Measurements from ENCODE around the gene MUSK. TPM values are rescaled to one million over a fixed set of nuclear protein-coding genes. Genes with fewer than 3 reads are reported as not detected.

MUSK gene
- polyA plus RNA-seq (2013, experiment 1 of 2), result 1.4 TPM
- 1.3 TPM for polyA plus RNA-seq (2013, experiment 2 of 2)

- Histone ChIP-seq H3K9me3 (ENCODE audit: control insufficient read depth, low read length) (no peaks in the 10 kb centered on the region), H2BK120ac (ENCODE audit: low read depth, low read length) (no peak within 1 kb of the TSS), H3K18ac (ENCODE audit: low read depth in 1 of 2, low read length in 2 of 2) (no peak within 1 kb of the TSS), H3K36me3 (ENCODE audit: control insufficient read depth in 1 of 2, insufficient read depth in 2 of 2, low read depth in 1 of 2, low read length in 2 of 2) (no peaks in the 10 kb centered on the region), H2AFZ (ENCODE audit: low read depth, low read length) (no peak within 1 kb of the TSS), H3K23ac (ENCODE audit: low read length in 2 of 2) (no peak within 1 kb of the TSS), H3K4me1 (ENCODE audit: control insufficient read depth, insufficient read depth, low read depth, low read length) (no peaks in the 10 kb centered on the region), H2BK15ac (ENCODE audit: low read depth, poor library complexity, severe bottlenecking) (no peak within 1 kb of the TSS), H4K8ac (ENCODE audit: low read length) (no peak within 1 kb of the TSS), H2BK5ac (ENCODE audit: low read depth, low read length, poor library complexity, severe bottlenecking) (no peak within 1 kb of the TSS), H3K27me3 (ENCODE audit: control insufficient read depth in 1 of 2, insufficient read depth in 1 of 2, low read length in 2 of 2) (no peaks in the 10 kb centered on the region), H3K9ac (ENCODE audit: low read length) (no peak within 1 kb of the TSS), H3K79me1 (replicated peaks; ENCODE audit: low read length, poor library complexity, severe bottlenecking) (no peaks in the 10 kb centered on the region), H3K4ac (ENCODE audit: low read depth in 1 of 2, low read length in 2 of 2) (no peak within 1 kb of the TSS), H4K91ac (ENCODE audit: low read length) (no peak within 1 kb of the TSS), H3K14ac (ENCODE audit: low read length in 2 of 2) (no peak within 1 kb of the TSS), H3K27ac (ENCODE audit: low read length, poor library complexity, severe bottlenecking) (no peak within 1 kb of the TSS), H3K4me2 (ENCODE audit: low read length, poor library complexity, severe bottlenecking) (no peak within 1 kb of the TSS), H2BK12ac (ENCODE audit: low read length in 2 of 2) (peak within 1 kb of the TSS in 1 of 2 experiments; percentile 64), H2AK5ac (ENCODE audit: low read length, severe bottlenecking) (no peak within 1 kb of the TSS), H3K4me3 (ENCODE audit: insufficient read depth in 1 of 2, low read depth in 1 of 2, low read length in 2 of 2) (no peak within 1 kb of the TSS)
- peak; percentile 76 for DNase-seq
- 48% methylated on average over 8 of the region's 8 CpGs for WGBS
Observed at GRCh38 chr9:110668570-110669167, at the start of gene MUSK. Gene MUSK (plus strand): TSS chr9:110668791. CDS start chr9:110668905, 114 bp downstream.

GRCh38 chr9:110619831-110620230 lies 48.8 kb upstream of the MUSK start:
- Histone ChIP-seq H3K4me2 (ENCODE audit: low read length, poor library complexity, severe bottlenecking) (no peak overlapping the region), H3K4me1 (ENCODE audit: control insufficient read depth, insufficient read depth, low read depth, low read length) (no peaks in the 10 kb centered on the region), H2BK12ac (ENCODE audit: low read length in 2 of 2) (no peak overlapping the region), H3K18ac (ENCODE audit: low read depth in 1 of 2, low read length in 2 of 2) (no peak overlapping the region), H3K79me1 (replicated peaks; ENCODE audit: low read length, poor library complexity, severe bottlenecking) (no peaks in the 10 kb centered on the region), H3K9ac (ENCODE audit: low read length) (peak overlapping the region; percentile 44), H3K4ac (ENCODE audit: low read depth in 1 of 2, low read length in 2 of 2) (no peak overlapping the region), H3K4me3 (ENCODE audit: insufficient read depth in 1 of 2, low read depth in 1 of 2, low read length in 2 of 2) (no peak overlapping the region), H3K36me3 (ENCODE audit: control insufficient read depth in 1 of 2, insufficient read depth in 2 of 2, low read depth in 1 of 2, low read length in 2 of 2) (no peaks in the 10 kb centered on the region), H3K9me3 (ENCODE audit: control insufficient read depth, low read length) (no peaks in the 10 kb centered on the region), H2BK15ac (ENCODE audit: low read depth, poor library complexity, severe bottlenecking) (no peak overlapping the region), H4K8ac (ENCODE audit: low read length) (no peak overlapping the region), H2BK5ac (ENCODE audit: low read depth, low read length, poor library complexity, severe bottlenecking) (no peak overlapping the region), H3K27me3 (ENCODE audit: control insufficient read depth in 1 of 2, insufficient read depth in 1 of 2, low read length in 2 of 2) (no peaks in the 10 kb centered on the region), H3K14ac (ENCODE audit: low read length in 2 of 2) (no peak overlapping the region), H2AK5ac (ENCODE audit: low read length, severe bottlenecking) (no peak overlapping the region), H3K27ac (ENCODE audit: low read length, poor library complexity, severe bottlenecking) (no peak overlapping the region), H4K91ac (ENCODE audit: low read length) (no peak overlapping the region), H3K23ac (ENCODE audit: low read length in 2 of 2) (no peak overlapping the region), H2AFZ (ENCODE audit: low read depth, low read length) (no peak overlapping the region), H2BK120ac (ENCODE audit: low read depth, low read length) (no peak overlapping the region)
- peak; percentile 44 for DNase-seq

- no peak overlapping the region for H3K4me2 ChIP-seq (ENCODE audit: low read length, poor library complexity, severe bottlenecking)
- H2BK15ac ChIP-seq (ENCODE audit: low read depth, poor library complexity, severe bottlenecking), result no peak overlapping the region
- no peaks in the 10 kb centered on the region for H3K27me3 ChIP-seq (ENCODE audit: control insufficient read depth in 1 of 2, insufficient read depth in 1 of 2, low read length in 2 of 2)
- DNase-seq, result no peak
- H3K36me3 ChIP-seq (ENCODE audit: control insufficient read depth in 1 of 2, insufficient read depth in 2 of 2, low read depth in 1 of 2, low read length in 2 of 2), result no peaks in the 10 kb centered on the region
- H4K91ac ChIP-seq (ENCODE audit: low read length), result no peak overlapping the region
- no peak overlapping the region for H3K23ac ChIP-seq (ENCODE audit: low read length in 2 of 2)
- no peak overlapping the region for H3K14ac ChIP-seq (ENCODE audit: low read length in 2 of 2)
- no peak overlapping the region for H2AK5ac ChIP-seq (ENCODE audit: low read length, severe bottlenecking)
- H2BK120ac ChIP-seq (ENCODE audit: low read depth, low read length), result no peak overlapping the region
- 67% methylated on average over 1 of the region's 3 CpGs for WGBS
- no peak overlapping the region for H2BK5ac ChIP-seq (ENCODE audit: low read depth, low read length, poor library complexity, severe bottlenecking)
- H4K8ac ChIP-seq (ENCODE audit: low read length), result no peak overlapping the region
- no peaks in the 10 kb centered on the region for H3K79me1 ChIP-seq (replicated peaks; ENCODE audit: low read length, poor library complexity, severe bottlenecking)
- peak overlapping the region; percentile 44 for H3K9ac ChIP-seq (ENCODE audit: low read length)
- H3K18ac ChIP-seq (ENCODE audit: low read depth in 1 of 2, low read length in 2 of 2), result no peak overlapping the region
- no peaks in the 10 kb centered on the region for H3K9me3 ChIP-seq (ENCODE audit: control insufficient read depth, low read length)
- H3K27ac ChIP-seq (ENCODE audit: low read length, poor library complexity, severe bottlenecking), result no peak overlapping the region
- H2AFZ ChIP-seq (ENCODE audit: low read depth, low read length), result no peak overlapping the region
- H3K4me3 ChIP-seq (ENCODE audit: insufficient read depth in 1 of 2, low read depth in 1 of 2, low read length in 2 of 2), result no peak overlapping the region
- no peaks in the 10 kb centered on the region for H3K4me1 ChIP-seq (ENCODE audit: control insufficient read depth, insufficient read depth, low read depth, low read length)
- no peak overlapping the region for H2BK12ac ChIP-seq (ENCODE audit: low read length in 2 of 2)
- no peak overlapping the region for H3K4ac ChIP-seq (ENCODE audit: low read depth in 1 of 2, low read length in 2 of 2)
Observed at GRCh38 chr9:110620726-110621125, 47.9 kb upstream of the MUSK start.

DNA sequence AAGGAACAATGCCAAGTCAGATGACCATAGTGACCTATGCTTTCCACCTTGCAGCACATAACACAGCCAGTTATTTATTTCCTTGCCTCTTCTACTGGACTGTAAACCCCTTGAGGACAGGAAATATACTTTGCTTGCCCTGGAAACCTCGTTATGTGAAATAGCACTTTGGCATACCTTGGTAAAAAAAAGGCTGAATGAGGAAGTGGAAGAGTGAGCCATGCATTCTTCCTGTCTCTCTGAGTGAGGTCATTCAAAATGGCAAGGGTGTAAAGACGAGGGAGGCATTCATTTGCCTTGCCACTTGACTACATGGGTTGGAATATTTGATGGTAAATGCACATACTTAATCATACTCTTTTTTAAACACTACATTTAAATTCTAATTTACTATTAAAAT lies 46.2 kb upstream of the MUSK start:
- Histone ChIP-seq H3K27me3 (ENCODE audit: control insufficient read depth in 1 of 2, insufficient read depth in 1 of 2, low read length in 2 of 2) (no peaks in the 10 kb centered on the region), H2BK12ac (ENCODE audit: low read length in 2 of 2) (peak overlapping the region in 1 of 2 experiments; percentile 72), H3K23ac (ENCODE audit: low read length in 2 of 2) (peak overlapping the region in 1 of 2 experiments; percentile 80), H3K9me3 (ENCODE audit: control insufficient read depth, low read length) (no peaks in the 10 kb centered on the region), H3K4me2 (ENCODE audit: low read length, poor library complexity, severe bottlenecking) (no peak overlapping the region), H3K27ac (ENCODE audit: low read length, poor library complexity, severe bottlenecking) (no peak overlapping the region), H3K9ac (ENCODE audit: low read length) (no peak overlapping the region), H2AFZ (ENCODE audit: low read depth, low read length) (no peak overlapping the region), H4K8ac (ENCODE audit: low read length) (no peak overlapping the region), H3K4me1 (ENCODE audit: control insufficient read depth, insufficient read depth, low read depth, low read length) (peaks cover 2% of the 10 kb centered on the region), H4K91ac (ENCODE audit: low read length) (no peak overlapping the region), H3K4me3 (ENCODE audit: insufficient read depth in 1 of 2, low read depth in 1 of 2, low read length in 2 of 2) (no peak overlapping the region), H2BK15ac (ENCODE audit: low read depth, poor library complexity, severe bottlenecking) (no peak overlapping the region), H2BK120ac (ENCODE audit: low read depth, low read length) (no peak overlapping the region), H3K4ac (ENCODE audit: low read depth in 1 of 2, low read length in 2 of 2) (peak overlapping the region in 1 of 2 experiments; percentile 26), H3K36me3 (ENCODE audit: control insufficient read depth in 1 of 2, insufficient read depth in 2 of 2, low read depth in 1 of 2, low read length in 2 of 2) (no peaks in the 10 kb centered on the region), H3K79me1 (replicated peaks; ENCODE audit: low read length, poor library complexity, severe bottlenecking) (no peaks in the 10 kb centered on the region), H2BK5ac (ENCODE audit: low read depth, low read length, poor library complexity, severe bottlenecking) (no peak overlapping the region), H3K14ac (ENCODE audit: low read length in 2 of 2) (no peak overlapping the region), H2AK5ac (ENCODE audit: low read length, severe bottlenecking) (no peak overlapping the region), H3K18ac (ENCODE audit: low read depth in 1 of 2, low read length in 2 of 2) (peak overlapping the region in 1 of 2 experiments; percentile 76)
- WGBS, result 70% methylated on average over 1 of the region's 2 CpGs
- no peak for DNase-seq

Data from mesenchymal stem cell (in vitro differentiated cells and primary cell).